Ascending aorta (tissue), 2 donors: ENCODE measurements around the gene NLGN1. TPM values are rescaled to one million over a fixed set of nuclear protein-coding genes. Genes with fewer than 3 reads are reported as not detected.

Experiments
- DNase-seq, 2 donors: peaks; one replicate each; pipeline ENCODE4 v3.0.0-alpha.2; 2019; ENCODE audit warnings: low spot score in 2 of 2
- H3K27ac ChIP-seq, 2 donors: fragments of 200-600 bp; sonication (generic); one replicate each; pipeline ENCODE4 v1.5.1; 2016 to 2017; ENCODE audit warnings: mild to moderate bottlenecking in 1 of 2
- H3K27me3 ChIP-seq: fragments of 200-600 bp; sonication (generic); one replicate; pipeline ENCODE4 v1.5.1; 2017
- H3K36me3 ChIP-seq, 2 donors: fragments of 200-600 bp; sonication (generic); one replicate each; pipeline ENCODE4 v1.5.1; 2016
- H3K4me1 ChIP-seq, 2 donors: fragments of 200-600 bp; sonication (generic); one replicate each; pipeline ENCODE4 v1.5.1; 2016 to 2017; ENCODE audit warnings: mild to moderate bottlenecking in 1 of 2
- H3K4me3 ChIP-seq, 2 donors: fragments of 200-600 bp; sonication (generic); one replicate each; pipeline ENCODE4 v1.5.1; 2016 to 2017; ENCODE audit warnings: mild to moderate bottlenecking in 1 of 2
- H3K9me3 ChIP-seq, 2 donors: fragments of 200-600 bp; sonication (generic); one replicate each; pipeline ENCODE4 v1.5.1; 2016
- CTCF ChIP-seq, 3 experiments: fragments of 200-600 bp in 2 of 3; fragments of 450-650 bp in 1 of 3; sonication (generic) in 2 of 3; IDR thresholded peaks; one replicate each; pipeline ENCODE4 v1.5.1; 2016 to 2019; ENCODE audit warnings: antibody characterized with exemption in 3 of 3, mild to moderate bottlenecking in 1 of 3, moderate library complexity in 1 of 3
- intact Hi-C: fragments of 100-400 bp; cut with DNase I; formaldehyde crosslinking; loops from one replicate; pipeline ENCODE4 v1.15.1; 2023
- total RNA-seq: library from RNA; depleted of rRNA; stranded (reverse); fragments of >200 nt; gene quantifications from one replicate; pipeline ENCODE4 v1.1.0, GENCODE V29; 2016

NLGN1 gene
- total RNA-seq, 1 donor from 2014 or later: 5.2 TPM

- DNase-seq: no peak
- TF ChIP-seq CTCF (IDR thresholded peaks at IDR 0.05): no peak
- Histone ChIP-seq H3K27me3 (no peaks in the 10 kb centered on the region), H3K4me3 (no peak overlapping the region), H3K4me1 (no peaks in the 10 kb centered on the region), H3K27ac (no peak overlapping the region), H3K9me3 (no peaks in the 10 kb centered on the region), H3K36me3 (no peaks in the 10 kb centered on the region)
- intact Hi-C loops: no loop called here
These were observed 890.2 kb downstream of the NLGN1 start for GRCh38 chr3:174287705-174288104.

GRCh38 chr3:174294616-174295015 is 897.1 kb downstream of the NLGN1 start:
- Histone ChIP-seq H3K36me3 (no peaks in the 10 kb centered on the region), H3K27ac (no peak overlapping the region), H3K27me3 (no peaks in the 10 kb centered on the region), H3K9me3 (no peaks in the 10 kb centered on the region), H3K4me1 (no peaks in the 10 kb centered on the region), H3K4me3 (no peak overlapping the region)
- no peak for DNase-seq
- TF ChIP-seq CTCF (IDR thresholded peaks at IDR 0.05): no peak
- intact Hi-C loops: no loop called here

- Histone ChIP-seq H3K36me3 (no peaks in the 10 kb centered on the region), H3K4me1 (no peaks in the 10 kb centered on the region), H3K4me3 (no peak overlapping the region), H3K9me3 (no peaks in the 10 kb centered on the region), H3K27ac (no peak overlapping the region), H3K27me3 (no peaks in the 10 kb centered on the region)
- DNase-seq: no peak
- TF ChIP-seq CTCF (IDR thresholded peaks at IDR 0.05): no peak
- intact Hi-C loops: no loop called here
These were observed 898.0 kb downstream of the NLGN1 start for GRCh38 chr3:174295306-174296092.

GRCh38 chr3:174302746-174303315 is 905.3 kb downstream of the NLGN1 start:
- no peaks in the 10 kb centered on the region for H3K9me3 ChIP-seq
- DNase-seq: no peak
- H3K36me3 ChIP-seq: no peaks in the 10 kb centered on the region
- H3K4me3 ChIP-seq: no peak overlapping the region
- TF ChIP-seq CTCF (IDR thresholded peaks at IDR 0.05): no peak
- intact Hi-C loops: no loop called here
- no peak overlapping the region for H3K27ac ChIP-seq
- no peaks in the 10 kb centered on the region for H3K4me1 ChIP-seq
- no peaks in the 10 kb centered on the region for H3K27me3 ChIP-seq

- Histone ChIP-seq H3K4me3 (no peak overlapping the region), H3K4me1 (no peaks in the 10 kb centered on the region), H3K27me3 (no peaks in the 10 kb centered on the region), H3K27ac (no peak overlapping the region), H3K36me3 (no peaks in the 10 kb centered on the region), H3K9me3 (no peaks in the 10 kb centered on the region)
- TF ChIP-seq CTCF (IDR thresholded peaks at IDR 0.05): no peak
- no peak for DNase-seq
- intact Hi-C loops: no loop called here
These were observed 906.5 kb downstream of the NLGN1 start for GRCh38 chr3:174303907-174304560.
